GM13976 (cell line): ENCODE measurements around the gene AJUBA.
"Not testable (repeated sequence)": the region's sequence is repeated elsewhere in the genome, so short reads cannot be mapped to it uniquely, and the experiment has no call there.

Source experiments
- DNase-seq: peaks from one replicate; pipeline ENCODE4 v3.0.0; 2012; ENCODE audit warnings: low spot score
- CTCF ChIP-seq: IDR thresholded peaks from 2 replicates; pipeline ENCODE4 v1.5.1; 2012; ENCODE audit warnings: borderline replicate concordance, mild to moderate bottlenecking; ENCODE audit not compliant: insufficient read depth; ENCODE audit errors: extremely low read depth, missing control alignments, control extremely low read depth
- in situ Hi-C: fragments of 300-500 bp; cut with MboI; formaldehyde crosslinking; loops from one replicate; pipeline ENCODE4 v1.12.0; 2022; ENCODE audit warnings: low sequenced_read_pairs, mixed read lengths, inconsistent platforms; ENCODE audit not compliant: unreplicated experiment

Gene AJUBA

DNA sequence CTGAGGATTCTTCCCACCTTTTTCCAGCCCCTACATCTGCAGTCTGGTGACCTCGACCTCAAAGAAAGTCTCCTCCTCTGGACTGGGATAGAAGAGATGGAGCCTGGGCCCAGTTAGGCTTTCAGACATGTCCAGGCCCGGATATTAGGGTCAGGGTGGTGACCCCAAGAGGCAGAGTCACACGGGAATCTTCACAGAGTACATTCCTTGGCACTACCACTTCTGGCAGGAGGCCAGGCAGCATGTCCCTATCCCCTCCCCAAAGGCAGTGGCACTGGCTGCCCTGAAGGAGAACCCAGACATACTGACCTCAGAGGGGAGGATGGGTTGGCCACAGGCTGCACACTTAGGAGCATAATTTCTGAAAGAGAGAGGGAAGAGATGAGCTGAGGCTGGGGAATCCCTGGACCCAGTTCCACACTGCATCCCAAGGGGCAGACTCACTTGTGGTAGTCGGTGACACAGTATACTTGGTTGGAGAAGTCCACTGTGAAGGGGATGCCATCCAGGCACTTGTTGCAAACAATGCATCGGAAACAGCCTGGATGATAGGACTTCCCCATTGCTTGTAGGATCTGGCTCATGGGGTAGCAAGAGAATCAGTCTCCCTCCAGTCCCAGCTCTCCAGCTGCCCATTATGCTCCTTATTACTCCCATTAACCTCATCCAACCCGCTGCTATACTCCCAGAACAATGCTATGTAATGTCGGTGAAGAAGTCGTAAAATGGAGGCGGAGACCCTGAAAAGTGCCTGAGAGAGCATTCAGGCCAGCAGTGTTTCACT lies 7.6 kb downstream of the AJUBA start:
- DNase-seq, result no peak
- no peak for TF ChIP-seq CTCF
- in situ Hi-C loops, result no loop called here

DNA sequence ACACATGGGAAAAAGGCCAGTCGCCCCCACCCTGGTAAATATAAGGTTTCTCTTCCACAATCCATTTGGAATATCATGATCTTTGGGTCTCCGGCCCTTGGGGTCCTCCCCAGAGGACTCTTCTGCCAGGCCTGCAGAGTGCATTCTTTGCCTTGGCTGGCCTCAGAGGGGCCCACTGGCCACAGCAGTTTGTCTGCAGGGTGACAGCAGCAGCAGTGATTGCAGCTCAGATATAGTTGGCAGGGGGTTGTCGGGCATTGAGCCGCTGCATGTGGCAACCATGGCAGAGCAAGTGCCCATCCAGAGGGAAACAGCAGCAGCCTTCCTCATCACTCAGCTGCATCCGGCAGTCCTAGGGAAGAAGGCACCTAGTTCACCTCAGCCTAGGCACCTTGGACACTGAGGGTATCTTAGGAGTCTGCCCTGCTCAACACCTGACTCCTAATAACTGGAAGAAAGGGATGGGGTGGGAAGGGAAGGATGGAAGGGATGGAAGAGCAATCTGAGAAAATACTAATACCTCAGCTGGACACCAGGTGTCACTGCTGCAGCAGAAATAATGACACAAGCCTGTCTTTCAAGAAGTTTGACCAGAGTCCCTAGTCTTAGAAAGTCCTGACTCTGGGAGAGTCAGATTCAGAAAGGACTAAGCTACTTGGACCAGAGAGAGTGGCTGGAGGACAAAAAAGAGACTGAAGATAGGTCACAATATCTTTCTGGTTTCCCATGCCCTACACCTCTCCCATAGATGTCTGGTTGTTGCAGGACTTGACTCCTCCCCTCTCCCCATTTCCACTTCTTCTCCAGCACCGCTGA lies 8.9 kb downstream of the AJUBA start:
- DNase-seq, result peak; percentile 65
- in situ Hi-C loops, result no loop called here
- TF ChIP-seq CTCF, result peak; percentile 61

DNA sequence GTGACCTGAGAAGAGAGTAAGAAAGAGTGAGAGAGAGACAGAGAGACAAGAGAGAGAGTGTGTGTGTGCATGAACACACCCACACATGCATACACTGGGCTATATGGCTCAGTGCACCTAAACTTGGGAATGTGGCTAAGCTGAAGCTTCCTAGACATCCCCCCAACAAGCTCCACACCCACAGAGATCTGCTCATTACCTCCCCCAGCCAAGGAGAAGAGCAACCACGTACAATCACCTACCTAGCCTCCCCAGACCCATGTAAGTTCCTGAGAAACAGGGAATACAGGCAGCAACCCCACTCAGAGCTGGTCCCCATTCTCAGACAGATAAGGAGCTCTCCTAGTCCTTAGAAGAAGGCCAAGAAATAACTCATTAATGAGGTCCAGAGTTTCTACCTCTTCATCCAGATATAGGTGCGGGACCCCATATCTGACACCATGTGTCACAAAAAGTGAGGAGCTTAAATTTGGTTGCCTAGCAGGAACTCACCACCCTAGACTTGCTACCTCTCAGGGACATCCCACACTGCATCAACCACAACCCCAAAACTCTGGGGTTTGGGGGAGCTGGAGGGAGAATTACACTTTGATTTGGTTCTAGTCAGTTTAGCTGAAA lies 9.9 kb downstream of the AJUBA start:
- DNase-seq, result no peak
- in situ Hi-C loops, result no loop called here
- TF ChIP-seq CTCF, result no peak

- in situ Hi-C loops, result no loop called here
- DNase-seq, result no peak
- TF ChIP-seq CTCF, result no peak
Observed at GRCh38 chr14:22971152-22971551, 11.2 kb downstream of the AJUBA start.

DNA sequence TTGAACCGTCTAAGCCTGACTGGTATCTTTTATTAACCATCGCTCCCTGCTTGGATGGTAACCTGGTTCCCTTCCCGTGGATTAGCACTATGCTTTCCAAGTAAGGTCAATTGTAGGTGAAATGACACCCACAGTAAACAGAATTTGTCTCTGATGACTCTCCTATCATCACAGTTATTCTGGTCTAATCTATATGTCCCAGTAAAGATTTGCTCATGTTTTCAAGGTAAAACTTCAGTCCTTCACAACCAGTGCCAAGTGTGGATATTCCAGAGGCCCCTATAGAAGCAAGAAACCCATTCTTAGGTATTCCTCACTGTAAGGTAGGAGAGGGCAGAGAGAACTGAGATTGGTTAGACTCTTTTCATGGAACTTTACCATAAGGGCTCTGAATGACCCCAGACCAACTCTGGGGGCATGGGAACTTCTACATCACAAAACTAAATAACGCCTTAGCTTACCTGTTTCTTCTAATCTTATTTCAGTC lies 15.5 kb downstream of the AJUBA start:
- in situ Hi-C loops, result no loop called here
- no peak for DNase-seq
- no peak for TF ChIP-seq CTCF

DNA sequence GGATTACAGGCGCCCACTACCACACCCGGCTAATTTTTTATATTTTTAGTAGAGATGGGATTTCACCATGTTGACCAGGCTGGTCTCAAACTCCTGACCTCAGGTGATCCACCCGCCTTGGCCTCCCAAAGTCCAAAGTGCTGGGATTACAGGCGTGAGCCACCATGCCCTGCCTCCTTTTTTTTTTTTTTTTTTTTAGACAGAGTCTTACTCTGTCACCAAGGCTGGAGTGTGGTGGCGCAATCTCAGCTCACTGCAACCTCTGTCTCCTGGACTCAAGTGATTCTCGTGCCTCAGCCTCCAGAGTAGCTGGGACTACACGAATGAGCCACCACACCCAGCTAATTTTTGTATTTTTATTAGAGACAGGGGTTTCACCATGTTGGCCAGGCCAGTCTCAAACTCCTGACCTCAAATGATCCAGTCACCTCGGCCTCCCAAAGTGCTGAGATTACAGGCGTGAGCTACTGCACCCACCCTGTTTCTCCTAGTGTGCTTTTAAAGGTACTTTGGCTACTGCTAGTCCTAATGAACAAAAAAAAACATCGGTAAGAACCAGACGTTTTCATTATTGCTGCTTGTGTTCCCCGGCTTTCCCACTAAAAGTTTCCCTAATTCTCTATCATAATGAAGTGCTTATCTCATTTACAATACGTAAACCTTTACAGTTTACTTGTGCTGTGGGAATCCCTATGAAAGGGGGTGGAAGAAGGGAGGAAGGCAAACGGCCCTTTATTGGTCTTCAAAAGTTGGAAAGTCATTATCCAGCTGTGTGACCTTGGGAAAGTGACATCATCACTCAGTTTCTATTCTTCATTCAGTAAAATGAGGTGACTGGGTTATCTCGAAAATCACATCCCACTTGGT lies 16.2 kb downstream of the AJUBA start:
- in situ Hi-C loops, result not testable (repeated sequence)

More for the DNA sequence above, 16.2 kb downstream of the AJUBA start:
- DNase-seq, result not testable (repeated sequence)
